ENCODE results near the gene NPY1R.

Gene NPY1R

GRCh38 chr4:163332526-163333406, at the start of gene NPY1R:
TSS of gene NPY1R (minus strand) at chr4:163332596. CDS start at chr4:163326554, 6,042 bp downstream.
- no peaks in the 10 kb centered on the region for H3K27me3 ChIP-seq (replicated peaks; ENCODE audit: control insufficient read depth, insufficient read depth, low read length)
- H3K36me3 ChIP-seq (ENCODE audit: control insufficient read depth, insufficient read depth, low read length) = no peaks in the 10 kb centered on the region
- H3K4me3 ChIP-seq (replicated peaks; ENCODE audit: low read depth, low read length) = no peak within 1 kb of the TSS; the same call in 1 of the 2 replicates
- DNase-seq (ENCODE audit: extremely low read depth, insufficient read length) = peak; percentile 24
- TF ChIP-seq, protein P1, sequence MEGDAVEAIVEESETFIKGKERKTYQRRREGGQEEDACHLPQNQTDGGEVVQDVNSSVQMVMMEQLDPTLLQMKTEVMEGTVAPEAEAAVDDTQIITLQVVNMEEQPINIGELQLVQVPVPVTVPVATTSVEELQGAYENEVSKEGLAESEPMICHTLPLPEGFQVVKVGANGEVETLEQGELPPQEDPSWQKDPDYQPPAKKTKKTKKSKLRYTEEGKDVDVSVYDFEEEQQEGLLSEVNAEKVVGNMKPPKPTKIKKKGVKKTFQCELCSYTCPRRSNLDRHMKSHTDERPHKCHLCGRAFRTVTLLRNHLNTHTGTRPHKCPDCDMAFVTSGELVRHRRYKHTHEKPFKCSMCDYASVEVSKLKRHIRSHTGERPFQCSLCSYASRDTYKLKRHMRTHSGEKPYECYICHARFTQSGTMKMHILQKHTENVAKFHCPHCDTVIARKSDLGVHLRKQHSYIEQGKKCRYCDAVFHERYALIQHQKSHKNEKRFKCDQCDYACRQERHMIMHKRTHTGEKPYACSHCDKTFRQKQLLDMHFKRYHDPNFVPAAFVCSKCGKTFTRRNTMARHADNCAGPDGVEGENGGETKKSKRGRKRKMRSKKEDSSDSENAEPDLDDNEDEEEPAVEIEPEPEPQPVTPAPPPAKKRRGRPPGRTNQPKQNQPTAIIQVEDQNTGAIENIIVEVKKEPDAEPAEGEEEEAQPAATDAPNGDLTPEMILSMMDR (IDR thresholded peaks at IDR 0.05; ENCODE audit: insufficient read depth, low read length, poor library complexity, severe bottlenecking) = peak; percentile 66

- Histone ChIP-seq H3K36me3 (ENCODE audit: control insufficient read depth, insufficient read depth, low read length) (no peaks in the 10 kb centered on the region), H3K4me3 (replicated peaks; ENCODE audit: low read depth, low read length) (no peak overlapping the region), H3K27me3 (replicated peaks; ENCODE audit: control insufficient read depth, insufficient read depth, low read length) (no peaks in the 10 kb centered on the region)
- no peak for DNase-seq (ENCODE audit: extremely low read depth, insufficient read length)
- TF ChIP-seq, protein P1 (IDR thresholded peaks at IDR 0.05; ENCODE audit: insufficient read depth, low read length, poor library complexity, severe bottlenecking) = no peak
Observed at GRCh38 chr4:163380703-163381102, 48.3 kb upstream of the NPY1R start.

DNA sequence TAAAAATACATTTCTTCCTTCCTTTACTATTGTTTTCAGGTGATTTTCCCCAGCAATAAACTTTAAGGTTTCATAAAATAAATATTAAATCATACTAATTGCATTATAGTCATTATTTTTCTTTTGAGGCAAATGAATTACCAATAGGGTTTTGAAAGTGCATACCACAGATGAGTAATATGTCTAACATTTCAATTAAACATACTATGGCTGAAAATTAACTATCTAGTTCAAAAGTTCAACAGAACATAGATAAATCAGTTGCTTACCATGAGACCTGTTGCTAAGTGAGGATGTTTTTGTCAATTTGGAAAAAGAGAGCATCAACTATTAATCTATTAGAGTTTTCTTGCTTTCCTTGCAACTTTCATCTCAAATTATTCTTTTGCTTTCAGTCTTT, 46.3 kb upstream of the NPY1R start:
- Histone ChIP-seq H3K36me3 (ENCODE audit: control insufficient read depth, insufficient read depth, low read length) (no peaks in the 10 kb centered on the region), H3K4me3 (replicated peaks; ENCODE audit: low read depth, low read length) (no peak overlapping the region), H3K27me3 (replicated peaks; ENCODE audit: control insufficient read depth, insufficient read depth, low read length) (no peaks in the 10 kb centered on the region)
- DNase-seq (ENCODE audit: extremely low read depth, insufficient read length) = no peak
- TF ChIP-seq, protein P1 (IDR thresholded peaks at IDR 0.05; ENCODE audit: insufficient read depth, low read length, poor library complexity, severe bottlenecking) = no peak

GRCh38 chr4:163372029-163372428, 39.6 kb upstream of the NPY1R start:
- Histone ChIP-seq H3K4me3 (replicated peaks; ENCODE audit: low read depth, low read length) (no peak overlapping the region), H3K27me3 (replicated peaks; ENCODE audit: control insufficient read depth, insufficient read depth, low read length) (no peaks in the 10 kb centered on the region), H3K36me3 (ENCODE audit: control insufficient read depth, insufficient read depth, low read length) (no peaks in the 10 kb centered on the region)
- TF ChIP-seq, protein P1 (IDR thresholded peaks at IDR 0.05; ENCODE audit: insufficient read depth, low read length, poor library complexity, severe bottlenecking) = no peak
- DNase-seq (ENCODE audit: extremely low read depth, insufficient read length) = no peak

GRCh38 chr4:163367651-163368050, 35.3 kb upstream of the NPY1R start:
- no peak overlapping the region for H3K4me3 ChIP-seq (replicated peaks; ENCODE audit: low read depth, low read length)
- DNase-seq (ENCODE audit: extremely low read depth, insufficient read length) = no peak
- TF ChIP-seq, protein P1 (IDR thresholded peaks at IDR 0.05; ENCODE audit: insufficient read depth, low read length, poor library complexity, severe bottlenecking) = no peak

More at GRCh38 chr4:163367651-163368050, 35.3 kb upstream of the NPY1R start:
- Histone ChIP-seq H3K27me3 (replicated peaks; ENCODE audit: control insufficient read depth, insufficient read depth, low read length) (no peaks in the 10 kb centered on the region), H3K36me3 (ENCODE audit: control insufficient read depth, insufficient read depth, low read length) (no peaks in the 10 kb centered on the region)
